ENCODE measurements around the gene TPI1.
A peak's percentile ranks its signal among the peaks of the same experiment; 100 is the strongest.

TPI1 gene

GRCh38 chr12:6867413-6868210, at the start of gene TPI1:
Gene TPI1 (plus strand): TSS chr12:6867531. CDS start chr12:6867567, 36 bp downstream.
- no peak for DNase-seq (ENCODE audit: low read depth)

GRCh38 chr12:6817662-6818157, 49.6 kb upstream of the TPI1 start:
- no peak for DNase-seq (ENCODE audit: low read depth)

- DNase-seq (ENCODE audit: low read depth), result no peak
Measured at GRCh38 chr12:6818222-6818621, 49.1 kb upstream of the TPI1 start.

GRCh38 chr12:6818645-6819044, 48.7 kb upstream of the TPI1 start:
- no peak for DNase-seq (ENCODE audit: low read depth)

GRCh38 chr12:6819106-6820030, 48.0 kb upstream of the TPI1 start:
- DNase-seq (ENCODE audit: low read depth), result no peak

- no peak for DNase-seq (ENCODE audit: low read depth)
Measured at GRCh38 chr12:6820166-6820565, 47.2 kb upstream of the TPI1 start.

- no peak for DNase-seq (ENCODE audit: low read depth)
Measured at GRCh38 chr12:6821591-6822425, 45.5 kb upstream of the TPI1 start, which contains the start of gene GPR162. Gene GPR162 (plus strand): TSS chr12:6821821. CDS start chr12:6823899, 2,078 bp downstream.

GRCh38 chr12:6822426-6823135, 44.8 kb upstream of the TPI1 start:
- no peak for DNase-seq (ENCODE audit: low read depth)

- DNase-seq (ENCODE audit: low read depth), result no peak
Measured at GRCh38 chr12:6823182-6824084, 43.9 kb upstream of the TPI1 start.

- no peak for DNase-seq (ENCODE audit: low read depth)
Measured at GRCh38 chr12:6824085-6824775, 43.1 kb upstream of the TPI1 start.

- DNase-seq (ENCODE audit: low read depth), result no peak
Measured at GRCh38 chr12:6824901-6825381, 42.4 kb upstream of the TPI1 start.

- DNase-seq (ENCODE audit: low read depth), result peak; percentile 68
Measured at GRCh38 chr12:6825398-6826124, 41.8 kb upstream of the TPI1 start.

GRCh38 chr12:6826125-6826733, 41.1 kb upstream of the TPI1 start:
- no peak for DNase-seq (ENCODE audit: low read depth)

GRCh38 chr12:6826734-6827436, 40.4 kb upstream of the TPI1 start:
- no peak for DNase-seq (ENCODE audit: low read depth)

GRCh38 chr12:6827437-6827911, 39.9 kb upstream of the TPI1 start:
- peak; percentile 26 for DNase-seq (ENCODE audit: low read depth)

- no peak for DNase-seq (ENCODE audit: low read depth)
Measured at GRCh38 chr12:6827982-6828780, 39.1 kb upstream of the TPI1 start, which contains the start of gene P3H3. Gene P3H3 (plus strand): TSS chr12:6828407. CDS start chr12:6828441, 34 bp downstream.
